ENCODE data around the gene AGXT.

Gene AGXT

GRCh38 chr2:240917009-240917683 is 48.5 kb downstream of the AGXT start:
- H3K4me3 Mint-ChIP-seq: no peak overlapping the region
- H3K36me3 Mint-ChIP-seq (ENCODE audit: low read depth): no peaks in the 10 kb centered on the region

GRCh38 chr2:240917684-240918257 is 49.1 kb downstream of the AGXT start:
- no peak overlapping the region for H3K4me3 Mint-ChIP-seq
- H3K27me3 Mint-ChIP-seq: peaks cover 4% of the 10 kb centered on the region
- no peaks in the 10 kb centered on the region for H3K9me3 Mint-ChIP-seq
- no peaks in the 10 kb centered on the region for H3K36me3 Mint-ChIP-seq (ENCODE audit: low read depth)
- no peak overlapping the region for H3K27ac Mint-ChIP-seq
- H3K4me1 Mint-ChIP-seq (ENCODE audit: low read depth): no peaks in the 10 kb centered on the region

More at GRCh38 chr2:240917009-240917683, 48.5 kb downstream of the AGXT start:
- no peaks in the 10 kb centered on the region for H3K4me1 Mint-ChIP-seq (ENCODE audit: low read depth)
- H3K27ac Mint-ChIP-seq: no peak overlapping the region
- H3K9me3 Mint-ChIP-seq: no peaks in the 10 kb centered on the region
- H3K27me3 Mint-ChIP-seq: peaks cover 5% of the 10 kb centered on the region

- Mint-ChIP-seq H3K9me3 (no peaks in the 10 kb centered on the region), H3K4me1 (ENCODE audit: low read depth) (no peaks in the 10 kb centered on the region), H3K27ac (no peak overlapping the region), H3K27me3 (peaks cover 4% of the 10 kb centered on the region), H3K36me3 (ENCODE audit: low read depth) (no peaks in the 10 kb centered on the region), H3K4me3 (no peak overlapping the region)
Measured at GRCh38 chr2:240918258-240919091, 49.9 kb downstream of the AGXT start.

- H3K27me3 Mint-ChIP-seq: peaks cover 4% of the 10 kb centered on the region
- no peaks in the 10 kb centered on the region for H3K9me3 Mint-ChIP-seq
- no peak overlapping the region for H3K27ac Mint-ChIP-seq
- no peaks in the 10 kb centered on the region for H3K36me3 Mint-ChIP-seq (ENCODE audit: low read depth)
- H3K4me1 Mint-ChIP-seq (ENCODE audit: low read depth): no peaks in the 10 kb centered on the region
- H3K4me3 Mint-ChIP-seq: no peak overlapping the region
Measured at GRCh38 chr2:240919161-240919781, 50.6 kb downstream of the AGXT start.

GRCh38 chr2:240919786-240920782 is 51.5 kb downstream of the AGXT start:
- Mint-ChIP-seq H3K4me3 (no peak overlapping the region), H3K9me3 (no peaks in the 10 kb centered on the region), H3K36me3 (ENCODE audit: low read depth) (no peaks in the 10 kb centered on the region), H3K4me1 (ENCODE audit: low read depth) (no peaks in the 10 kb centered on the region), H3K27ac (no peak overlapping the region), H3K27me3 (peaks cover 4% of the 10 kb centered on the region)

DNA sequence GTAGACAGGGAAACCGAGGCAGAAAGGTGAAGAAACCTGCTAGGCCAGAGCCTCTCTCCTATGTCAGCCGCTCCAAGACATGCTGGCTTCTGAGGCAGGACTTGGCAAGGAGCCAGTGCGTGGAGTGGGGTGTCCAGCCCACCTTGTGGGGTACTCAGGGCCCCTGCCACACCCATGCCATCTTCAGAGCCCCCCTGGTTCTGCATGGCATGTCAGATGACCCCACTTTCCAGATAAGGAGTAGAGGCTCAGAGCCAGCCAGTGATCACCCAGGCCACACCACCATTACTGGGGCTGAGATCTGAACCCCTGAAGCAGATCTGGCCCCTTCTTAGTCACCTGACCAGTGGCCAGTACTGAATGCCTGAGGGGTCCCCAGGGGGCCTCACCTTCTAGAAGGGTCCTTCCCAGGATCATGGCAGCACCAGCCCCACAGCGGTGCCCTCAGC is 52.2 kb downstream of the AGXT start:
- no peak overlapping the region for H3K4me3 Mint-ChIP-seq
- H3K27ac Mint-ChIP-seq: no peak overlapping the region
- no peaks in the 10 kb centered on the region for H3K27me3 Mint-ChIP-seq
- no peaks in the 10 kb centered on the region for H3K36me3 Mint-ChIP-seq (ENCODE audit: low read depth)
- H3K4me1 Mint-ChIP-seq (ENCODE audit: low read depth): no peaks in the 10 kb centered on the region
- H3K9me3 Mint-ChIP-seq: no peaks in the 10 kb centered on the region

DNA sequence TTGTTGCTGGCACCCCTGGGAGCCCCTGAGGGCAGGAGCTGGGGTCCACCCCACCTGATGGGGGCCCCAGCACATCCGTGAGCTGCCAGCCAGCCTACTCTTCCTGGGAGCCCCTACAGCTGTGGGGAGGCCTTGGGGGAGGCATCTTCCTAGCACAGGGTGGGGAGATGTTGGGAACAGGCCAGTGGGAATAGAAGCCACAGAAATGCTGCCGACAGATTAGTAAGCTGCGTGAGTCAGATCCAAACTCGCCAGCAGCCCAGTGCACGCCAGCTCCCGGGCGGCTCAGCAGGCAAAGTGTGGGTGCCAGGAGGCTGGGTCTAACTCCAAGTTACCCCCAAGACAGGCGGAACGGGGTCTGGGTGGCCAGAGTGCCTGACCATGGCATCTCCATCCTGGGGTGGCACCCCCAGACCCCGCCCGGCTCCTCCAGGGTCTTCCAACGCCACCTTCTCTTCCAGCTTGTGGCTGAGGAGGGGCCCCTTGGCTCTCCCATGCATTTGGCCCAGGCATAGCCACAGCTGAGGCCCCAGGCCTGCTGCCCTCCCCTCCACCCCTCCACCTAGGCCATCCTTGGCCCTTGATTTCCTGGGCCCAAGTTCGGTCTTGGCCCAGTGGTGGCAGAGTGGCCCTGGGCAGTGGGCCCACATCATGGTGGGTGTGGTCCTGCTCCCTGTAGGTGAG is 52.8 kb downstream of the AGXT start:
- Mint-ChIP-seq H3K4me1 (ENCODE audit: low read depth) (no peaks in the 10 kb centered on the region), H3K36me3 (ENCODE audit: low read depth) (no peaks in the 10 kb centered on the region), H3K27ac (no peak overlapping the region), H3K4me3 (no peak overlapping the region), H3K27me3 (no peaks in the 10 kb centered on the region), H3K9me3 (no peaks in the 10 kb centered on the region)

- Mint-ChIP-seq H3K4me3 (no peak overlapping the region), H3K4me1 (ENCODE audit: low read depth) (no peaks in the 10 kb centered on the region), H3K36me3 (ENCODE audit: low read depth) (no peaks in the 10 kb centered on the region), H3K27ac (no peak overlapping the region), H3K9me3 (no peaks in the 10 kb centered on the region), H3K27me3 (no peaks in the 10 kb centered on the region)
Measured at GRCh38 chr2:240921995-240922244, 53.3 kb downstream of the AGXT start.

DNA sequence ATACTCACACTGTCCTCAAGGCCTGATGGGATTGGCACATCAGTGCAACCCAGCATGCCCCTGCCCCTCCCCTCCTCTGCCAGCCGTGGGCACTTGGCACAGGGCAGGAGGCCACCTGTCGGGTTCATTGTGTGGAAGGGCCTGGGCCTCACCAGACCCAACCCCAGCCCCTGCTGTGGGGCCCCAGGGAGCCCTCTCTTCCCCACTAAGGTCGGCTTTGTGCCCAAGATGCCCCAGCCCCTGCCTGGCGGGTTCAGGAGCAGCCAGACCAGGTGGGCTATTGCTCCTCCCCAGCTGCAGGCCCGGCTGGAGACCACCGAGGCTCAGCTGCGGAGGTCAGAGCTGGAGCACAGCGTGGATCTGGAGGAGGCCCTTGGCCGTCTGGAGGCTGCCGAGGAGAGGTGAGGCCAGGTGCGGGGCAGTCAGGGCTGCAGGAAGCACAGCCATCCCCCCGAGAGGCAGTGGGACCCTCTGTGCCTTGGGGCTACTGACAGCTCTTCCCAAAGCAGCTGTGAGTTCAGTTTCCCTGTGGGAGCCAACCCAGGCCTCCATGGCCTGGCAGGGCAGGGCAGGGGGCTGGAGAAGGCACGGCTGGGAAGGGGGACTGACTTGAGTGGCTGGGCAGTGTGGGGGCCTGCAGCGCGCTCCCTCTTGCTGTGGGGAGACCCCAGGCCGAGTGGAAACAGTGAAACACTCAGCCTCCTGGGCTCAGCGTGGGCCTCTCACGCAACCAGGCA is 53.8 kb downstream of the AGXT start:
- no peaks in the 10 kb centered on the region for H3K27me3 Mint-ChIP-seq
- no peak overlapping the region for H3K27ac Mint-ChIP-seq
- H3K4me1 Mint-ChIP-seq (ENCODE audit: low read depth): no peaks in the 10 kb centered on the region
- no peaks in the 10 kb centered on the region for H3K36me3 Mint-ChIP-seq (ENCODE audit: low read depth)
- no peak overlapping the region for H3K4me3 Mint-ChIP-seq
- no peaks in the 10 kb centered on the region for H3K9me3 Mint-ChIP-seq

- Mint-ChIP-seq H3K4me3 (no peak overlapping the region), H3K27ac (no peak overlapping the region), H3K27me3 (no peaks in the 10 kb centered on the region), H3K36me3 (ENCODE audit: low read depth) (no peaks in the 10 kb centered on the region), H3K4me1 (ENCODE audit: low read depth) (no peaks in the 10 kb centered on the region), H3K9me3 (no peaks in the 10 kb centered on the region)
Measured at GRCh38 chr2:240922982-240923537, 54.4 kb downstream of the AGXT start.

GRCh38 chr2:240925191-240925567 is 56.6 kb downstream of the AGXT start:
- Mint-ChIP-seq H3K27ac (no peak overlapping the region), H3K4me3 (no peak overlapping the region), H3K36me3 (ENCODE audit: low read depth) (no peaks in the 10 kb centered on the region), H3K27me3 (no peaks in the 10 kb centered on the region), H3K9me3 (no peaks in the 10 kb centered on the region), H3K4me1 (ENCODE audit: low read depth) (no peaks in the 10 kb centered on the region)

DNA sequence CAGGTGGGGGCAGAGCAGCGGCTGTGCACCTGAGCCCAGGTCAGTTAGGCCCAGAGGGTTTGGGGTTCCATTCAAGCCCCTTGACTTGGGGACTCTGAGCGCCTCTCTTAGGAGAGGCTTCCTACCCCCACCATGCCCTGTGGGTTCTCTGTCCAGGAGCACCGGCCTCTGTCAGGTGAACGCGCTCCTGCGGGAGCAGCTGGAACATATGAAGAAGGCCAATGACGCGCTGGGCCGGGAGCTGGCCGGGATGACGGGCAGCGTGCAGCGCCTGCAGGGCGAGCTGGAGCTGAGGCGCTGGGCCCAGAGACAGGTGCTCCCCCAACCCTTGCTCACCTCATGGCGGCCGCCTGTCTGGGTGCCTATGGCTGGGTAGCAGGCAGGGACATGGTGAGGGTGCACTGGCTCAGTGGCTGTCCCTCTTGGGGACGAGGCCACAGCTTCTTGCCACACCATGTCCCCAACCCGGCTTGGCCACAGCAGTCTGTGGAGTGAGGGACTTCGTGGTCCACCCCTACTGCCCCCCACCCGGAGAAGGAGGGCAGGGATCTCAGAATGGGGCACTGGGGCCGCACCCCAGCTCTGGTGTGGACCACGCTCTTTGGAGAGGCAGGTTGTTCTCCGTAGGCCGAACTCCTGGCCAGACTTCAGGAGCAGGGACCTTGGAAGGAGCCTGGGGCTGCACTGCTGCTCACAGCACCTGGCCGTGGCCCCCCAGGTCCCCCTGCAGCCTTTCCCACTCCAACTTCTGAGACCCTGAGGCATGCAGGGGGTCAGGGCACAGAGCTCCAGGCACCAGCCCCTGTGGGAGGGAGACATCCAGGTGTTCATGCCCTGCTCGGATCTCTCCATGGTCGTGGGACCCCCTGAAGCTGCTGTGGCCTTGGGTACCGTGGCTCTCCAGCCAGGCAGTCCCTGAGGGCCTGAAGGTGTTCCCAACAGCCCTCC is 57.2 kb downstream of the AGXT start:
- Mint-ChIP-seq H3K27me3 (no peaks in the 10 kb centered on the region), H3K9me3 (no peaks in the 10 kb centered on the region), H3K27ac (no peak overlapping the region), H3K4me1 (ENCODE audit: low read depth) (no peaks in the 10 kb centered on the region), H3K4me3 (no peak overlapping the region), H3K36me3 (ENCODE audit: low read depth) (no peaks in the 10 kb centered on the region)
